H1 (cell line): Measurements from ENCODE around the gene SORCS3. TPM values are rescaled to one million over a fixed set of nuclear protein-coding genes. Genes with fewer than 3 reads are reported as not detected.

Source experiments
- CTCF ChIA-PET: fragments of 300-600 bp; sonication (Branson Sonifier 250); formaldehyde crosslinking; loops from one replicate; lab custom pipeline; 2021; ENCODE audit not compliant: partially characterized antibody; lab: Charles Lee
- POLR2A ChIA-PET: fragments of 300-600 bp; sonication (Branson Sonifier 250); formaldehyde crosslinking; loops from one replicate; lab custom pipeline; 2021; ENCODE audit warnings: inconsistent platforms; ENCODE audit not compliant: partially characterized antibody; lab: Charles Lee
- DNase-seq, 2 experiments: peaks; one replicate each; pipeline versions ENCODE4 v3.0.0 to v3.0.0-alpha.2; 2010 to 2022; ENCODE audit warnings: low spot score in 2 of 2, low read depth in 1 of 2, mixed read lengths in 1 of 2
- FAIRE-seq: peaks from 2 replicates; lab custom pipeline; 2011; peaks lifted over from hg19 to GRCh38; lab: Jason Lieb, UNC
- H2AFZ ChIP-seq: 2 replicates; pipeline ENCODE4 v1.8.1; 2012; ENCODE audit warnings: low read length, inconsistent platforms
- H2AK5ac ChIP-seq: 2 replicates; pipeline ENCODE4 v1.6.1; 2013; ENCODE audit warnings: low read depth, low read length
- H2BK120ac ChIP-seq: replicated peaks from 2 replicates; pipeline ENCODE3; 2013; ENCODE audit warnings: low read depth, low read length, inconsistent platforms
- H2BK12ac ChIP-seq: 2 replicates; pipeline ENCODE4 v1.6.1; 2013; ENCODE audit warnings: low read depth, low read length
- H2BK15ac ChIP-seq: 2 replicates; pipeline ENCODE4 v1.6.1; 2013; ENCODE audit warnings: low read length
- H2BK20ac ChIP-seq: 2 replicates; pipeline ENCODE4 v1.6.1; 2013; ENCODE audit warnings: low read length
- H2BK5ac ChIP-seq: 2 replicates; pipeline ENCODE4 v1.6.1; 2013; ENCODE audit warnings: low read depth, low read length
- H3K14ac ChIP-seq: 2 replicates; pipeline ENCODE4 v1.6.1; 2013; ENCODE audit warnings: inconsistent platforms; ENCODE audit not compliant: insufficient read length
- H3K18ac ChIP-seq: 2 replicates; pipeline ENCODE4 v1.6.1; 2013; ENCODE audit warnings: low read length; ENCODE audit errors: extremely low read depth
- H3K23ac ChIP-seq: 2 replicates; pipeline ENCODE4 v1.6.1; 2013; ENCODE audit warnings: inconsistent platforms; ENCODE audit not compliant: insufficient read length
- H3K23me2 ChIP-seq: 2 replicates; pipeline ENCODE4 v1.6.1; 2013; ENCODE audit warnings: low read depth, low read length
- H3K27ac ChIP-seq: 2 replicates; pipeline ENCODE4 v1.6.1; 2011; ENCODE audit warnings: low read depth, low read length, inconsistent platforms
- H3K27me3 ChIP-seq, 4 experiments: replicated peaks in 1 of 4; 1 replicate in 1 of 4; 2 replicates in 3 of 4; pipeline versions ENCODE4 v1.6.1 to v1.8.1; 2011 to 2013; ENCODE audit warnings: low read length in 3 of 4, mild to moderate bottlenecking in 3 of 4, inconsistent platforms in 2 of 4, mixed read lengths in 2 of 4, moderate library complexity in 1 of 4; ENCODE audit not compliant: control insufficient read depth in 3 of 4, insufficient read depth in 3 of 4; ENCODE audit errors: extremely low read depth in 1 of 4
- H3K36me3 ChIP-seq, 4 experiments: 2 replicates each; pipeline versions ENCODE4 v1.6.1 to v1.8.1; 2011 to 2013; ENCODE audit warnings: mild to moderate bottlenecking in 4 of 4, low read length in 3 of 4, moderate library complexity in 2 of 4, control low read depth in 1 of 4, inconsistent platforms in 1 of 4; ENCODE audit not compliant: insufficient read depth in 4 of 4, control insufficient read depth in 2 of 4
- H3K4ac ChIP-seq: replicated peaks from 2 replicates; pipeline ENCODE3; 2013; ENCODE audit warnings: low read length, low read depth, mixed read lengths, inconsistent platforms; ENCODE audit not compliant: insufficient read length
- H3K4me1 ChIP-seq, 4 experiments: replicated peaks in 1 of 4; 1 replicate in 1 of 4; 2 replicates in 3 of 4; pipeline versions ENCODE4 v1.6.1 to v1.8.1; 2011 to 2013; ENCODE audit warnings: low read length in 3 of 4, inconsistent platforms in 2 of 4, mixed read lengths in 1 of 4; ENCODE audit not compliant: insufficient read depth in 4 of 4, control insufficient read depth in 3 of 4
- H3K4me2 ChIP-seq, 2 experiments: 2 replicates each; pipeline versions ENCODE4 v1.6.1 to v1.8.1; 2011 to 2013; ENCODE audit warnings: low read depth in 2 of 2, low read length in 2 of 2, control low read depth in 1 of 2, inconsistent platforms in 1 of 2, mild to moderate bottlenecking in 1 of 2; ENCODE audit not compliant: insufficient read depth in 1 of 2
- H3K4me3 ChIP-seq, 4 experiments: fragments of 200-600, 300-600 bp in 1 of 4; sonication (generic), shearing (Covaris generic), sonication (Bioruptor Twin) in 1 of 4; 2 replicates each; pipeline versions ENCODE4 v1.5.1 to v1.8.1; 2011 to 2016; ENCODE audit warnings: low read length in 4 of 4, low read depth in 3 of 4, control low read depth in 2 of 4, inconsistent platforms in 2 of 4, mild to moderate bottlenecking in 2 of 4, mixed read lengths in 1 of 4, moderate library complexity in 1 of 4; ENCODE audit not compliant: insufficient read depth in 2 of 4; ENCODE audit errors: extremely low read depth in 1 of 4
- H3K56ac ChIP-seq: replicated peaks from 2 replicates; pipeline ENCODE3; 2013; ENCODE audit warnings: low read depth, mild to moderate bottlenecking, mixed read lengths, low read length, inconsistent platforms; ENCODE audit not compliant: insufficient read length
- H3K79me1 ChIP-seq: 2 replicates; pipeline ENCODE4 v1.6.1; 2013; ENCODE audit warnings: low read depth, low read length, control low read depth
- H3K79me2 ChIP-seq, 2 experiments: 2 replicates each; pipeline versions ENCODE4 v1.6.1 to v1.8.1; 2012 to 2013; ENCODE audit warnings: low read length in 2 of 2, mild to moderate bottlenecking in 2 of 2, inconsistent platforms in 1 of 2; ENCODE audit not compliant: insufficient read depth in 2 of 2, control insufficient read depth in 1 of 2
- H3K9ac ChIP-seq, 4 experiments: replicated peaks in 1 of 4; 1 replicate in 1 of 4; 2 replicates in 3 of 4; pipeline versions ENCODE4 v1.6.1 to v1.8.1; 2011 to 2013; ENCODE audit warnings: low read depth in 3 of 4, low read length in 3 of 4, control low read depth in 2 of 4, mild to moderate bottlenecking in 2 of 4, moderate library complexity in 2 of 4, inconsistent platforms in 1 of 4; ENCODE audit errors: extremely low read depth in 1 of 4
- H3K9me3 ChIP-seq, 2 experiments: 2 replicates each; pipeline versions ENCODE4 v1.6.1 to v1.8.1; 2012 to 2013; ENCODE audit warnings: mild to moderate bottlenecking in 2 of 2, moderate library complexity in 2 of 2, control low read depth in 1 of 2, inconsistent platforms in 1 of 2, low read depth in 1 of 2, low read length in 1 of 2, mixed read lengths in 1 of 2; ENCODE audit not compliant: insufficient read depth in 2 of 2
- H4K20me1 ChIP-seq, 2 experiments: replicated peaks in 1 of 2; 2 replicates each; pipeline versions ENCODE3 to v1.8.1; 2011 to 2013; ENCODE audit warnings: inconsistent platforms in 2 of 2, low read length in 2 of 2, mild to moderate bottlenecking in 1 of 2; ENCODE audit not compliant: insufficient read depth in 2 of 2, control insufficient read depth in 1 of 2
- H4K5ac ChIP-seq: 2 replicates; pipeline ENCODE4 v1.6.1; 2013; ENCODE audit warnings: low read length, low read depth, mixed read lengths, inconsistent platforms; ENCODE audit not compliant: insufficient read length
- H4K8ac ChIP-seq: 2 replicates; pipeline ENCODE4 v1.8.0; 2013; ENCODE audit warnings: mild to moderate bottlenecking, moderate library complexity, low read length, inconsistent platforms; ENCODE audit not compliant: insufficient read depth; ENCODE audit errors: extremely low read depth
- H4K91ac ChIP-seq: replicated peaks from 2 replicates; pipeline ENCODE3; 2013; ENCODE audit warnings: low read length, mixed read lengths, inconsistent platforms; ENCODE audit not compliant: insufficient read length
- CBX5 ChIP-seq: fragments of 300-800, 300-1000 bp; sonication (generic); IDR thresholded peaks from 2 replicates; pipeline ENCODE4 v1.7.1; 2016; ENCODE audit warnings: antibody characterized with exemption, low read length, low read depth
- CBX8 ChIP-seq: fragments of 300-800, 300-1000 bp; sonication (generic); IDR thresholded peaks from 2 replicates; pipeline ENCODE4 v1.7.1; 2016; ENCODE audit warnings: low read depth, low read length, borderline replicate concordance
- CTBP2 ChIP-seq: IDR thresholded peaks from 2 replicates; pipeline ENCODE4 v1.7.0; 2011; ENCODE audit warnings: borderline replicate concordance, mild to moderate bottlenecking, moderate library complexity, mixed read lengths, low read length; ENCODE audit not compliant: insufficient read depth, insufficient read length
- EGR1 ChIP-seq: IDR thresholded peaks from 2 replicates; pipeline ENCODE4 v1.6.1; 2011; ENCODE audit warnings: low read depth, low read length, borderline replicate concordance
- KDM1A ChIP-seq: fragments of 200-600, 300-600 bp; sonication (generic); IDR thresholded peaks from 2 replicates; pipeline ENCODE4 v1.7.1; 2016; ENCODE audit warnings: mild to moderate bottlenecking, low read length, borderline replicate concordance
- KDM4A ChIP-seq: IDR thresholded peaks from one replicate; pipeline ENCODE4 v1.7.1; 2012; ENCODE audit warnings: low read depth, mild to moderate bottlenecking, moderate library complexity, low read length, inconsistent platforms; ENCODE audit not compliant: severe bottlenecking
- MAX ChIP-seq: IDR thresholded peaks from 2 replicates; pipeline ENCODE4 v1.6.1; 2012; ENCODE audit warnings: inconsistent platforms
- TAF1 ChIP-seq: IDR thresholded peaks from 2 replicates; pipeline ENCODE4 v1.6.1; 2011; ENCODE audit warnings: mild to moderate bottlenecking, low read depth, low read length
- TBP ChIP-seq: IDR thresholded peaks from 2 replicates; pipeline ENCODE4 v1.6.1; 2011; ENCODE audit warnings: low read depth, low read length, improper control_type of control experiment
- WGBS, 2 experiments: shearing (Covaris generic) in 1 of 2; methylation state at CpG; one replicate each; pipeline versions ENCODE4 v1.1.6 to v1.1.7; 2013 to 2015; ENCODE audit warnings: low lambda C conversion rate in 2 of 2, mixed read lengths in 2 of 2, inconsistent platforms in 1 of 2, low coverage in 1 of 2, missing lambda C conversion rate in 1 of 2; ENCODE audit not compliant: insufficient replicate concordance in 2 of 2, insufficient coverage in 1 of 2, insufficient read length in 1 of 2; ENCODE audit errors: extremely low coverage in 1 of 2, missing lambda C conversion rate in 1 of 2; 5-methylcytosine and 5-hydroxymethylcytosine counted together
- polyA plus RNA-seq, 7 experiments: library from polyadenylated mRNA; depleted of rRNA in 3 of 7; stranded (reverse) in 5 of 7; unstranded in 2 of 7; fragments of >200 nt in 5 of 7; fragments of 200-250 nt in 2 of 7; gene quantifications; 1 replicate in 5 of 7; 2 replicates in 1 of 7; 4 replicates in 1 of 7; pipeline versions ENCODE4 v1.2.1 to v1.2.3, GENCODE V29; 2011 to 2013; ENCODE audit warnings: missing spikeins in 2 of 7, mixed read lengths in 2 of 7
- total RNA-seq: library from RNA; stranded (reverse); fragmentation: NEBNext Ultra II Directional; extraction: Animal tissue kit (Norgen Biotek cat#: 25700); gene quantifications from 2 replicates; pipeline ENCODE4 v1.2.1, GENCODE V29; 2021

The SORCS3 gene
- total and polyA plus RNA-seq, 2 of the 8 experiments (the other 6 are each of a cell fraction or from before 2014, with no cell fraction given): 0.26 to 0.88 TPM

GRCh38 chr10:104773105-104773504 is 132.0 kb downstream of the SORCS3 start:
- H2BK120ac ChIP-seq: no peak overlapping the region
- no peak overlapping the region for H3K4ac ChIP-seq
- no peaks in the 10 kb centered on the region; a peak in 2 of 7 replicates for H3K27me3 ChIP-seq
- no peak overlapping the region for H2BK12ac ChIP-seq
- no peak overlapping the region for H3K4me2 ChIP-seq
- H3K9ac ChIP-seq: no peak overlapping the region
- no peak overlapping the region for H4K5ac ChIP-seq
- no peaks in the 10 kb centered on the region for H3K9me3 ChIP-seq
- H3K36me3 ChIP-seq: no peaks in the 10 kb centered on the region
- no peak overlapping the region for H3K18ac ChIP-seq
- H2BK20ac ChIP-seq: no peak overlapping the region
- no peaks in the 10 kb centered on the region for H3K79me1 ChIP-seq
- DNase-seq: no peak
- no peaks in the 10 kb centered on the region for H4K20me1 ChIP-seq
- no peak for TF ChIP-seq EGR1
- TF ChIP-seq CTBP2: no peak
- no peak for TF ChIP-seq TAF1
- TF ChIP-seq CBX8: no peak
- TF ChIP-seq CBX5: no peak
- no peak for TF ChIP-seq TBP
- no peak for TF ChIP-seq KDM4A
- no peak for TF ChIP-seq KDM1A
- TF ChIP-seq MAX: no peak
- TF ChIP-seq, all 59 proteins: peak for 0
- 83% methylated on average over 3 of the region's 3 CpGs; no CpG with 5 or more reads in 1 of the 2 experiments for WGBS, 2 experiments
- Histone ChIP-seq H2AFZ (no peak overlapping the region), H2BK15ac (no peak overlapping the region), H3K23me2 (no peaks in the 10 kb centered on the region), H3K56ac (no peak overlapping the region), H3K27ac (no peak overlapping the region), H4K8ac (no peak overlapping the region), H4K91ac (no peak overlapping the region), H2BK5ac (no peak overlapping the region), H3K79me2 (no peaks in the 10 kb centered on the region), H3K23ac (no peak overlapping the region), H3K4me3 (no peak overlapping the region), H3K14ac (no peak overlapping the region), H2AK5ac (no peak overlapping the region), H3K4me1 (peaks cover 0 to 3% (median under 1%) of the 10 kb centered on the region in 4 experiments; a peak in 2 of 7 replicates)
- FAIRE-seq: no peak
- ChIA-PET CTCF (interaction anchor here (1.7 to 3.8 kb wide), 3 partner anchors 10 to 134 kb away, joined by 6 to 13 read pairs (median 10); no protein-coding TSS in a partner anchor), POLR2A (no interaction called here)
